HepG2 (cell line): ENCODE measurements around the gene ANKRD65. TPM values are rescaled to one million over a fixed set of nuclear protein-coding genes. Genes with fewer than 3 reads are reported as not detected.
A peak's percentile ranks its signal among the peaks of the same experiment; 100 is the strongest.

Source experiments
- AGO2 ChIP-seq: fragments of 200-400 bp; formaldehyde crosslinking; optimal IDR thresholded peaks from 2 replicates; pipeline ENCODE3; 2017; ENCODE audit warnings: mild to moderate bottlenecking, low read depth, low read length, moderate library complexity
- CAMTA2 ChIP-seq: sonication (generic); formaldehyde crosslinking; IDR thresholded peaks from 2 replicates; pipeline ENCODE4 v1.4.0; 2020; ENCODE audit warnings: mild to moderate bottlenecking, missing genetic modification reagents, borderline replicate concordance
- CREB1 ChIP-seq, 2 experiments: fragments of 450-650 bp in 1 of 2; IDR thresholded peaks; 2 replicates each; pipeline ENCODE4 v1.6.1; 2016 to 2017; ENCODE audit warnings: control low read depth in 1 of 2, mild to moderate bottlenecking in 1 of 2, missing compliant biosample characterization in 1 of 2, missing genetic modification characterization in 1 of 2
- ERF ChIP-seq: IDR thresholded peaks from 2 replicates; pipeline ENCODE4 v1.6.1; 2018; ENCODE audit warnings: missing biosample characterization, missing genetic modification reagents
- FLYWCH1 ChIP-seq: sonication (generic); formaldehyde crosslinking; IDR thresholded peaks from 2 replicates; pipeline ENCODE4 v1.8.1; 2023; ENCODE audit warnings: mild to moderate bottlenecking, missing genetic modification reagents
- JUNB ChIP-seq: sonication (generic); formaldehyde crosslinking; IDR thresholded peaks from 2 replicates; pipeline ENCODE4 v1.8.0; 2022; ENCODE audit warnings: missing genetic modification reagents, mild to moderate bottlenecking, borderline replicate concordance
- KLF9 ChIP-seq: IDR thresholded peaks from 2 replicates; pipeline ENCODE4 v1.6.1; 2016; ENCODE audit warnings: low read depth
- MED1 ChIP-seq: sonication (generic); formaldehyde crosslinking; IDR thresholded peaks from 2 replicates; pipeline ENCODE4 v1.4.0; 2020; ENCODE audit warnings: missing genetic modification reagents
- NFATC3 ChIP-seq: sonication (generic); formaldehyde crosslinking; IDR thresholded peaks from 2 replicates; pipeline ENCODE4 v1.5.1; 2020; ENCODE audit warnings: mild to moderate bottlenecking, missing genetic modification reagents
- RCOR2 ChIP-seq: IDR thresholded peaks from 2 replicates; pipeline ENCODE4 v1.6.1; 2016; ENCODE audit warnings: missing biosample characterization, missing genetic modification reagents
- SALL2 ChIP-seq: sonication (generic); formaldehyde crosslinking; IDR thresholded peaks from 2 replicates; pipeline ENCODE4 v1.8.1; 2023; ENCODE audit warnings: mild to moderate bottlenecking, missing genetic modification reagents, inconsistent platforms
- SP1 ChIP-seq, 2 experiments: fragments of 450-650 bp in 1 of 2; sonication (generic) in 1 of 2; formaldehyde crosslinking in 1 of 2; IDR thresholded peaks; 2 replicates each; pipeline versions ENCODE4 v1.4.0 to v1.6.1; 2016 to 2020; ENCODE audit warnings: missing genetic modification reagents in 1 of 2
- SP5 ChIP-seq: IDR thresholded peaks from 2 replicates; pipeline ENCODE4 v1.6.1; 2016; ENCODE audit warnings: low read depth, borderline replicate concordance
- ZBTB7A ChIP-seq: sonication (generic); formaldehyde crosslinking; IDR thresholded peaks from 2 replicates; pipeline ENCODE4 v1.8.0; 2022; ENCODE audit warnings: mild to moderate bottlenecking, missing genetic modification reagents
- ZFX ChIP-seq: sonication (generic); formaldehyde crosslinking; IDR thresholded peaks from 2 replicates; pipeline ENCODE4 v1.4.0; 2020; ENCODE audit warnings: mild to moderate bottlenecking, low read depth, missing genetic modification reagents, moderate library complexity
- ZNF225 ChIP-seq: sonication (generic); formaldehyde crosslinking; IDR thresholded peaks from 2 replicates; pipeline ENCODE4 v1.4.0; 2020; ENCODE audit warnings: mild to moderate bottlenecking, missing genetic modification reagents
- ZNF441 ChIP-seq: sonication (generic); formaldehyde crosslinking; IDR thresholded peaks from 2 replicates; pipeline ENCODE4 v1.7.0; 2021; ENCODE audit warnings: missing genetic modification reagents, borderline replicate concordance
- ZNF557 ChIP-seq: sonication (generic); formaldehyde crosslinking; IDR thresholded peaks from 2 replicates; pipeline ENCODE4 v1.4.0; 2020; ENCODE audit warnings: missing genetic modification reagents
- ZNF775 ChIP-seq: sonication (generic); formaldehyde crosslinking; IDR thresholded peaks from 2 replicates; pipeline ENCODE4 v1.4.0; 2020; ENCODE audit warnings: missing genetic modification reagents, mild to moderate bottlenecking, moderate library complexity, borderline replicate concordance
- ZSCAN31 ChIP-seq: sonication (generic); formaldehyde crosslinking; IDR thresholded peaks from 2 replicates; pipeline ENCODE4 v1.5.0; 2020; ENCODE audit warnings: low read depth, mild to moderate bottlenecking, missing genetic modification reagents
- polyA plus RNA-seq, 8 experiments: library from polyadenylated mRNA; depleted of rRNA in 3 of 8; stranded (reverse) in 7 of 8; unstranded in 1 of 8; fragments of >200 nt; fragmentation: Illumina TruSeq in 4 of 8; extraction: Trizol in 4 of 8; gene quantifications; 2 replicates each; pipeline versions ENCODE4 v1.2.1 to v1.2.3, GENCODE V29; 2011 to 2016; ENCODE audit warnings: low read depth in 4 of 8, missing spikeins in 1 of 8, mixed read lengths in 1 of 8; ENCODE audit not compliant: insufficient read depth in 1 of 8
- total RNA-seq, 5 experiments: library from RNA; depleted of rRNA; stranded (reverse); fragments of >200 nt; fragmentation: Illumina TruSeq; extraction: Trizol; gene quantifications; 2 replicates each; pipeline ENCODE4 v1.2.3, GENCODE V29; 2016; ENCODE audit warnings: low read depth in 1 of 5
- TF ChIP-seq, protein P1 (sequence below): fragments of 450-650 bp; IDR thresholded peaks from 2 replicates; pipeline ENCODE4 v1.6.1; 2017; ENCODE audit warnings: mild to moderate bottlenecking
- TF ChIP-seq, protein P2 (sequence below): sonication (generic); formaldehyde crosslinking; IDR thresholded peaks from 2 replicates; pipeline ENCODE4 v1.5.0; 2020; ENCODE audit warnings: missing genetic modification reagents, mild to moderate bottlenecking, borderline replicate concordance
- TF ChIP-seq, protein P3 (sequence below): conservative IDR thresholded peaks from 2 replicates; pipeline ENCODE4 v1.6.1; 2018; ENCODE audit warnings: missing genetic modification reagents
- TF ChIP-seq, protein P4 (sequence below): IDR thresholded peaks from 2 replicates; pipeline ENCODE4 v1.6.1; 2012; ENCODE audit warnings: low read depth, low read length, improper control_type of control experiment

ANKRD65 gene
- total and polyA plus RNA-seq, 2 of the 13 experiments (the other 11 are each of a cell fraction or from before 2014, with no cell fraction given) = 12.1 to 30.1 TPM

DNA sequence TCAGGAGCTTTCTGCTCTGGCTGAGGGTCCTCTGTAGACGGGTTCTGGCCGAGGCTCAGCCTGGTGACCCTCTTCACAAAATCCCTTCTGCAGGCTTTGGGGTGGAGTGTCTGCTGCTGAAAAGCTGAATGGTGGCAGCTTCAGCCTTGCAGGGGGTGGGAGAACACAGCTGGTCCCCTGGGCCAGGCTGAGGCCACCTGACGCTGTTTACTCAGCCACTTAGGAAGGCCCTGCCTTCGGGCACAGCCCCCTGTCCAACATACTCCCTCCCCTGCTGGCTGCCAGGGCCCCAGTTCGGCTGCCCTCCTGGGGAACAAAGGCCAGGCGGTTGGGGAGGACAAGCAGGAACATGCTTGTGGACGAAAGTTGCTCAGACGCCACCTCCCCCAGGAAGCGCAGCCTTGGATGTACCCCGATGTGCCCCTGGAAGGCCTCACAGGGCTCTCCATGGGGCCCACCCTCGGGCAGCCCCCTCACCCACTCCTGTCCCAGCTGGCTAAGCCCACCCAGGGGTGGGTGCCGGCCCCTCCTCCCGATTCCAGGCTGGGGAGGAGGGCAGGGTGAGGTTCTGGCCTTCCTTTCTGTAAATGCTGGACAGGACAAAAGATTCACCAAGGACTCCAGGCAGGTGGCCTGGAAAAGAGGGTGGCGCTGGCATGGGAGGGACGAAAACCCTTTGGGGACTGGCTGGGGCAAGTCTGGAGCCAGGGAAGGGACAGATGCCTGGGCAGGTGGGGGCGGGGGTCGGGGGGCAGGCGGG lies at the start of gene ANKRD65 (continued):
- TF ChIP-seq, protein P1, sequence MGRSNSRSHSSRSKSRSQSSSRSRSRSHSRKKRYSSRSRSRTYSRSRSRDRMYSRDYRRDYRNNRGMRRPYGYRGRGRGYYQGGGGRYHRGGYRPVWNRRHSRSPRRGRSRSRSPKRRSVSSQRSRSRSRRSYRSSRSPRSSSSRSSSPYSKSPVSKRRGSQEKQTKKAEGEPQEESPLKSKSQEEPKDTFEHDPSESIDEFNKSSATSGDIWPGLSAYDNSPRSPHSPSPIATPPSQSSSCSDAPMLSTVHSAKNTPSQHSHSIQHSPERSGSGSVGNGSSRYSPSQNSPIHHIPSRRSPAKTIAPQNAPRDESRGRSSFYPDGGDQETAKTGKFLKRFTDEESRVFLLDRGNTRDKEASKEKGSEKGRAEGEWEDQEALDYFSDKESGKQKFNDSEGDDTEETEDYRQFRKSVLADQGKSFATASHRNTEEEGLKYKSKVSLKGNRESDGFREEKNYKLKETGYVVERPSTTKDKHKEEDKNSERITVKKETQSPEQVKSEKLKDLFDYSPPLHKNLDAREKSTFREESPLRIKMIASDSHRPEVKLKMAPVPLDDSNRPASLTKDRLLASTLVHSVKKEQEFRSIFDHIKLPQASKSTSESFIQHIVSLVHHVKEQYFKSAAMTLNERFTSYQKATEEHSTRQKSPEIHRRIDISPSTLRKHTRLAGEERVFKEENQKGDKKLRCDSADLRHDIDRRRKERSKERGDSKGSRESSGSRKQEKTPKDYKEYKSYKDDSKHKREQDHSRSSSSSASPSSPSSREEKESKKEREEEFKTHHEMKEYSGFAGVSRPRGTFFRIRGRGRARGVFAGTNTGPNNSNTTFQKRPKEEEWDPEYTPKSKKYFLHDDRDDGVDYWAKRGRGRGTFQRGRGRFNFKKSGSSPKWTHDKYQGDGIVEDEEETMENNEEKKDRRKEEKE = no peak
- TF ChIP-seq, protein P2, sequence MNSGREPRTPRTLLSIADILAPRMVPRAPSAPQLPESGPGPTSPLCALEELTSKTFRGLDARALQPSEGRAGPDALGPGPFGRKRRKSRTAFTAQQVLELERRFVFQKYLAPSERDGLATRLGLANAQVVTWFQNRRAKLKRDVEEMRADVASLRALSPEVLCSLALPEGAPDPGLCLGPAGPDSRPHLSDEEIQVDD (CRISPR knock-in tag) = peak; percentile 57; the same call in 1 of the 2 replicates
- TF ChIP-seq JUNB (CRISPR knock-in tag) (no peak), ERF (peak; percentile 30; the same call in 1 of the 2 replicates), NFATC3 (no peak), CAMTA2 (no peak), ZNF557 (CRISPR knock-in tag) (no peak), KLF9 (CRISPR knock-in tag) (no peak), AGO2 (peak; percentile 78), ZNF225 (CRISPR knock-in tag) (no peak), ZSCAN31 (CRISPR knock-in tag) (no peak), FLYWCH1 (CRISPR knock-in tag) (no peak), SP1 (IDR thresholded peaks at IDR 0.05) (no peak), SP1 (CRISPR knock-in tag; IDR thresholded peaks at IDR 0.05) (no peak), SP5 (CRISPR knock-in tag) (peak; percentile 58), SALL2 (no peak), RCOR2 (CRISPR knock-in tag) (no peak), MED1 (CRISPR knock-in tag) (peak; percentile 67; the same call in 1 of the 2 replicates), ZFX (peak; percentile 93), ZBTB7A (CRISPR knock-in tag) (peak; percentile 95), CREB1 (IDR thresholded peaks at IDR 0.05) (no peak), CREB1 (CRISPR knock-in tag; IDR thresholded peaks at IDR 0.05) (no peak), ZNF775 (CRISPR knock-in tag) (0 out of 2 replicates have a peak, but pooled peaks have one; percentile 43), ZNF441 (CRISPR knock-in tag) (no peak)
- TF ChIP-seq, protein P3, sequence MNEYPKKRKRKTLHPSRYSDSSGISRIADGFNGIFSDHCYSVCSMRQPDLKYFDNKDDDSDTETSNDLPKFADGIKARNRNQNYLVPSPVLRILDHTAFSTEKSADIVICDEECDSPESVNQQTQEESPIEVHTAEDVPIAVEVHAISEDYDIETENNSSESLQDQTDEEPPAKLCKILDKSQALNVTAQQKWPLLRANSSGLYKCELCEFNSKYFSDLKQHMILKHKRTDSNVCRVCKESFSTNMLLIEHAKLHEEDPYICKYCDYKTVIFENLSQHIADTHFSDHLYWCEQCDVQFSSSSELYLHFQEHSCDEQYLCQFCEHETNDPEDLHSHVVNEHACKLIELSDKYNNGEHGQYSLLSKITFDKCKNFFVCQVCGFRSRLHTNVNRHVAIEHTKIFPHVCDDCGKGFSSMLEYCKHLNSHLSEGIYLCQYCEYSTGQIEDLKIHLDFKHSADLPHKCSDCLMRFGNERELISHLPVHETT (CRISPR knock-in tag) = no peak
- TF ChIP-seq, protein P4, sequence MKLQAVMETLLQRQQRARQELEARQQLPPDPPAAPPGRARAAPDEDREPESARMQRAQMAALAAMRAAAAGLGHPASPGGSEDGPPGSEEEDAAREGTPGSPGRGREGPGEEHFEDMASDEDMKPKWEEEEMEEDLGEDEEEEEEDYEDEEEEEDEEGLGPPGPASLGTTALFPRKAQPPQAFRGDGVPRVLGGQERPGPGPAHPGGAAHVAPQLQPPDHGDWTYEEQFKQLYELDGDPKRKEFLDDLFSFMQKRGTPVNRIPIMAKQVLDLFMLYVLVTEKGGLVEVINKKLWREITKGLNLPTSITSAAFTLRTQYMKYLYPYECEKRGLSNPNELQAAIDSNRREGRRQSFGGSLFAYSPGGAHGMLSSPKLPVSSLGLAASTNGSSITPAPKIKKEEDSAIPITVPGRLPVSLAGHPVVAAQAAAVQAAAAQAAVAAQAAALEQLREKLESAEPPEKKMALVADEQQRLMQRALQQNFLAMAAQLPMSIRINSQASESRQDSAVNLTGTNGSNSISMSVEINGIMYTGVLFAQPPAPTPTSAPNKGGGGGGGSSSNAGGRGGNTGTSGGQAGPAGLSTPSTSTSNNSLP = no peak
